Naive B cell (primary cell): ENCODE measurements around the gene EFCAB13. TPM values are rescaled to one million over a fixed set of nuclear protein-coding genes. Genes with fewer than 3 reads are reported as not detected.
A peak's percentile ranks its signal among the peaks of the same experiment; 100 is the strongest.

Source experiments
- ATAC-seq, 2 donors: fragments of 150-1000 bp; cut with Tn5 transposase; 2 replicates each; pipeline ENCODE4 v1.10.0; 2021; ENCODE audit warnings: low read depth in 2 of 2, mild to moderate bottlenecking in 2 of 2, moderate library complexity in 2 of 2
- DNase-seq: peaks from one replicate; pipeline ENCODE4 v3.0.0; 2022
- H3K27ac Mint-ChIP-seq, 6 donors: one replicate each; pipeline ENCODE4 v1.8.0; 2020 to 2022; ENCODE audit warnings: mild to moderate bottlenecking in 6 of 6, mixed read lengths in 6 of 6, moderate library complexity in 5 of 6, inconsistent platforms in 2 of 6
- H3K27me3 Mint-ChIP-seq, 3 donors: one replicate each; pipeline ENCODE4 v1.8.0; 2021 to 2022; ENCODE audit warnings: mixed read lengths in 3 of 3, mild to moderate bottlenecking in 1 of 3
- H3K36me3 Mint-ChIP-seq, 2 donors: one replicate each; pipeline ENCODE4 v1.8.0; 2020 to 2022; ENCODE audit warnings: mixed read lengths in 2 of 2, inconsistent platforms in 1 of 2, mild to moderate bottlenecking in 1 of 2
- H3K4me1 Mint-ChIP-seq, 3 donors: one replicate each; pipeline ENCODE4 v1.8.0; 2020 to 2022; ENCODE audit warnings: mixed read lengths in 3 of 3, inconsistent platforms in 1 of 3, mild to moderate bottlenecking in 1 of 3, moderate library complexity in 1 of 3
- H3K4me3 Mint-ChIP-seq, 8 donors: one replicate each; pipeline ENCODE4 v1.8.0; 2020 to 2022; ENCODE audit warnings: mild to moderate bottlenecking in 8 of 8, mixed read lengths in 8 of 8, moderate library complexity in 8 of 8, inconsistent platforms in 2 of 8
- H3K9me3 Mint-ChIP-seq, 7 donors: one replicate each; pipeline ENCODE4 v1.8.0; 2020 to 2022; ENCODE audit warnings: mixed read lengths in 7 of 7, mild to moderate bottlenecking in 5 of 7, inconsistent platforms in 2 of 7, moderate library complexity in 1 of 7
- polyA plus RNA-seq, 6 donors: library from polyadenylated mRNA; unstranded; fragments of 300-500 nt; fragmentation: Illumina TruSeq; gene quantifications; one replicate each; pipeline ENCODE4 v1.2.3, GENCODE V29; 2021; ENCODE audit warnings: low read depth in 6 of 6

The EFCAB13 gene
- polyA plus RNA-seq, 6 donors from 2014 or later: 27.5 to 43.7 (median 33.8) TPM

- H3K27me3 Mint-ChIP-seq: no peaks in the 10 kb centered on the region
- ATAC-seq (peak; percentile 97), DNase-seq (peak; percentile 71)
- peaks cover 35 to 64% (median 62%) of the 10 kb centered on the region in 3 donors for H3K4me1 Mint-ChIP-seq
- peak overlapping the region; percentile 83 to 97 (median 94) for H3K27ac Mint-ChIP-seq
- H3K4me3 Mint-ChIP-seq: peak overlapping the region in 7 of 8 donors; percentile 0 to 79 (median 17)
- H3K36me3 Mint-ChIP-seq: no peaks in the 10 kb centered on the region
- H3K9me3 Mint-ChIP-seq: peaks cover 0 to 2% (median 0%) of the 10 kb centered on the region in 7 donors
Observed at GRCh38 chr17:47286198-47286914, 37.4 kb upstream of the EFCAB13 start.

GRCh38 chr17:47287068-47287467 lies 36.7 kb upstream of the EFCAB13 start:
- peak overlapping the region in 5 of 6 donors; percentile 75 to 97 (median 87) for H3K27ac Mint-ChIP-seq
- DNase-seq (no peak), ATAC-seq (no peak)
- no peaks in the 10 kb centered on the region for H3K36me3 Mint-ChIP-seq
- peaks cover 30 to 57% (median 56%) of the 10 kb centered on the region in 3 donors for H3K4me1 Mint-ChIP-seq
- peak overlapping the region in 4 of 8 donors; percentile 15 to 79 (median 46) for H3K4me3 Mint-ChIP-seq
- H3K27me3 Mint-ChIP-seq: no peaks in the 10 kb centered on the region
- H3K9me3 Mint-ChIP-seq: peaks cover 0 to 2% (median 0%) of the 10 kb centered on the region in 7 donors

GRCh38 chr17:47287639-47288038 lies 36.1 kb upstream of the EFCAB13 start:
- ATAC-seq (no peak), DNase-seq (no peak)
- H3K36me3 Mint-ChIP-seq: no peaks in the 10 kb centered on the region

GRCh38 chr17:47288531-47289116 lies 35.1 kb upstream of the EFCAB13 start:
- Mint-ChIP-seq H3K36me3 (no peaks in the 10 kb centered on the region), H3K27me3 (no peaks in the 10 kb centered on the region), H3K9me3 (peaks cover 0 to 2% (median 0%) of the 10 kb centered on the region in 7 donors), H3K27ac (peak overlapping the region in 4 of 6 donors; percentile 47 to 79 (median 66)), H3K4me3 (peak overlapping the region in 1 of 8 donors; percentile 12), H3K4me1 (peaks cover 23 to 61% (median 53%) of the 10 kb centered on the region in 3 donors)
- no peak for DNase-seq
- ATAC-seq: no peak

More at GRCh38 chr17:47287639-47288038, 36.1 kb upstream of the EFCAB13 start:
- H3K4me1 Mint-ChIP-seq: peaks cover 27 to 57% (median 57%) of the 10 kb centered on the region in 3 donors
- H3K27ac Mint-ChIP-seq: peak overlapping the region in 4 of 6 donors; percentile 67 to 87 (median 74)
- H3K9me3 Mint-ChIP-seq: peaks cover 0 to 2% (median 0%) of the 10 kb centered on the region in 7 donors
- peak overlapping the region in 3 of 8 donors; percentile 15 to 80 (median 19) for H3K4me3 Mint-ChIP-seq
- no peaks in the 10 kb centered on the region for H3K27me3 Mint-ChIP-seq

GRCh38 chr17:47289302-47289701 lies 34.5 kb upstream of the EFCAB13 start:
- H3K27me3 Mint-ChIP-seq: no peaks in the 10 kb centered on the region
- H3K27ac Mint-ChIP-seq: peak overlapping the region in 2 of 6 donors; percentile 28 to 44
- peaks cover 27 to 68% (median 54%) of the 10 kb centered on the region in 3 donors for H3K4me1 Mint-ChIP-seq
- H3K36me3 Mint-ChIP-seq: no peaks in the 10 kb centered on the region
- H3K9me3 Mint-ChIP-seq: peaks cover 0 to 2% (median 0%) of the 10 kb centered on the region in 7 donors
- no peak overlapping the region for H3K4me3 Mint-ChIP-seq
- no peak for ATAC-seq
- no peak for DNase-seq

GRCh38 chr17:47290870-47291241 lies 32.9 kb upstream of the EFCAB13 start:
- Mint-ChIP-seq H3K4me3 (no peak overlapping the region), H3K36me3 (no peaks in the 10 kb centered on the region), H3K4me1 (peaks cover 38 to 76% (median 67%) of the 10 kb centered on the region in 3 donors), H3K9me3 (peaks cover 0 to 2% (median 0%) of the 10 kb centered on the region in 7 donors), H3K27ac (no peak overlapping the region), H3K27me3 (no peaks in the 10 kb centered on the region)
- DNase-seq (no peak), ATAC-seq (no peak)

- DNase-seq (no peak), ATAC-seq (no peak)
- Mint-ChIP-seq H3K36me3 (no peaks in the 10 kb centered on the region), H3K27me3 (no peaks in the 10 kb centered on the region), H3K27ac (no peak overlapping the region), H3K4me1 (peaks cover 33 to 73% (median 67%) of the 10 kb centered on the region in 3 donors), H3K4me3 (no peak overlapping the region), H3K9me3 (peaks cover 0 to 2% (median 0%) of the 10 kb centered on the region in 7 donors)
Observed at GRCh38 chr17:47291242-47291873, 32.4 kb upstream of the EFCAB13 start.

- Mint-ChIP-seq H3K4me3 (peak overlapping the region in 2 of 8 donors; percentile 36 to 47), H3K9me3 (peaks cover 0 to 2% (median 0%) of the 10 kb centered on the region in 7 donors), H3K4me1 (peaks cover 31 to 64% (median 62%) of the 10 kb centered on the region in 3 donors), H3K36me3 (no peaks in the 10 kb centered on the region), H3K27ac (no peak overlapping the region), H3K27me3 (no peaks in the 10 kb centered on the region)
- no peak for ATAC-seq
- no peak for DNase-seq
Observed at GRCh38 chr17:47292206-47292605, 31.5 kb upstream of the EFCAB13 start.

- no peaks in the 10 kb centered on the region for H3K27me3 Mint-ChIP-seq
- no peak for ATAC-seq
- no peak for DNase-seq
- peaks cover 22 to 41% (median 39%) of the 10 kb centered on the region in 3 donors for H3K4me1 Mint-ChIP-seq
- H3K9me3 Mint-ChIP-seq: peaks cover 0 to 2% (median 0%) of the 10 kb centered on the region in 7 donors
- no peaks in the 10 kb centered on the region for H3K36me3 Mint-ChIP-seq
- H3K27ac Mint-ChIP-seq: peak overlapping the region; percentile 57 to 99 (median 90)
- peak overlapping the region in 7 of 8 donors; percentile 58 to 93 (median 77) for H3K4me3 Mint-ChIP-seq
Observed at GRCh38 chr17:47295037-47295873, 28.5 kb upstream of the EFCAB13 start.

- peaks cover 22 to 38% (median 37%) of the 10 kb centered on the region in 3 donors for H3K4me1 Mint-ChIP-seq
- peak overlapping the region in 1 of 8 donors; percentile 16 for H3K4me3 Mint-ChIP-seq
- H3K9me3 Mint-ChIP-seq: peaks cover 0 to 2% (median 0%) of the 10 kb centered on the region in 7 donors
- ATAC-seq (no peak), DNase-seq (no peak)
- no peaks in the 10 kb centered on the region for H3K27me3 Mint-ChIP-seq
- no peaks in the 10 kb centered on the region for H3K36me3 Mint-ChIP-seq
- peak overlapping the region in 3 of 6 donors; percentile 59 to 91 (median 74) for H3K27ac Mint-ChIP-seq
Observed at GRCh38 chr17:47295874-47296255, 27.9 kb upstream of the EFCAB13 start.

- Mint-ChIP-seq H3K9me3 (peaks cover 5 to 17% (median 9%) of the 10 kb centered on the region in 7 donors), H3K27ac (peak overlapping the region in 1 of 6 donors; percentile 14), H3K27me3 (no peaks in the 10 kb centered on the region), H3K4me1 (peaks cover 22 to 36% (median 30%) of the 10 kb centered on the region in 3 donors), H3K4me3 (no peak overlapping the region), H3K36me3 (peaks cover 8 to 11% of the 10 kb centered on the region in 2 donors)
- DNase-seq (no peak), ATAC-seq (no peak)
Observed at GRCh38 chr17:47297661-47298400, 25.9 kb upstream of the EFCAB13 start.

- H3K36me3 Mint-ChIP-seq: peaks cover 8 to 11% of the 10 kb centered on the region in 2 donors
- no peak for DNase-seq
- peaks cover 21 to 29% (median 22%) of the 10 kb centered on the region in 3 donors for H3K4me1 Mint-ChIP-seq
- H3K9me3 Mint-ChIP-seq: peaks cover 5 to 17% (median 9%) of the 10 kb centered on the region in 7 donors
- no peak overlapping the region for H3K4me3 Mint-ChIP-seq
- H3K27me3 Mint-ChIP-seq: no peaks in the 10 kb centered on the region
- no peak for ATAC-seq
- peak overlapping the region in 1 of 6 donors; percentile 7 for H3K27ac Mint-ChIP-seq
Observed at GRCh38 chr17:47298712-47299111, 25.0 kb upstream of the EFCAB13 start.
